Esophagus mucosa (tissue), 1 donor: ENCODE results near the gene GORASP2. TPM values are rescaled to one million over a fixed set of nuclear protein-coding genes. Genes with fewer than 3 reads are reported as not detected.

Source experiments
- ATAC-seq: fragments of 200-7000 bp; cut with Tn5 transposase; one replicate; pipeline ENCODE4 v1.9.1; 2020
- total RNA-seq: library from RNA; stranded (reverse); gene quantifications from one replicate; pipeline ENCODE4 v1.2.4, GENCODE V29; 2023
- donor health status: DM: yes; HTN: yes; CAD: no.

GORASP2 gene
- total RNA-seq, 1 donor from 2014 or later = 60.8 TPM

- no peak for ATAC-seq
These were observed 37.8 kb downstream of the GORASP2 start for GRCh38 chr2:170966648-170967396.

- ATAC-seq = no peak
These were observed 38.5 kb downstream of the GORASP2 start for GRCh38 chr2:170967553-170967952.

GRCh38 chr2:170968205-170969003, 39.4 kb downstream of the GORASP2 start:
- no peak for ATAC-seq

- ATAC-seq = no peak
These were observed 40.0 kb downstream of the GORASP2 start for GRCh38 chr2:170969030-170969429.

- ATAC-seq = no peak
These were observed 40.9 kb downstream of the GORASP2 start for GRCh38 chr2:170969872-170970496.

- no peak for ATAC-seq
These were observed 42.0 kb downstream of the GORASP2 start for GRCh38 chr2:170971071-170971470.

- ATAC-seq = no peak
These were observed 43.5 kb downstream of the GORASP2 start for GRCh38 chr2:170972296-170973224.

- no peak for ATAC-seq
These were observed 44.1 kb downstream of the GORASP2 start for GRCh38 chr2:170973225-170973491.

GRCh38 chr2:170973492-170974303, 44.6 kb downstream of the GORASP2 start:
- ATAC-seq = peak; percentile 95

GRCh38 chr2:170974304-170974993, 45.4 kb downstream of the GORASP2 start:
- ATAC-seq = peak; percentile 30

GRCh38 chr2:170975127-170975942, 46.3 kb downstream of the GORASP2 start:
- no peak for ATAC-seq

- ATAC-seq = no peak
These were observed 46.9 kb downstream of the GORASP2 start for GRCh38 chr2:170975943-170976270.

GRCh38 chr2:170984079-170984478, 55.0 kb downstream of the GORASP2 start:
- no peak for ATAC-seq

- no peak for ATAC-seq
These were observed 56.4 kb downstream of the GORASP2 start for GRCh38 chr2:170985407-170985806.

GRCh38 chr2:170986566-170987258, 57.7 kb downstream of the GORASP2 start:
- ATAC-seq = no peak

- no peak for ATAC-seq
These were observed 62.5 kb downstream of the GORASP2 start for GRCh38 chr2:170991398-170992182.

GRCh38 chr2:170996316-170996715, 67.3 kb downstream of the GORASP2 start:
- no peak for ATAC-seq

- ATAC-seq = no peak
These were observed 69.0 kb downstream of the GORASP2 start for GRCh38 chr2:170997893-170998597.
